Stimulated activated CD8-positive, alpha-beta memory T cell treated with anti-CD3 and anti-CD28 coated beads, Interleukin-4, amount 100 ng/mL, for 48 hours (primary cell): ENCODE measurements around the gene CELF6.
A peak's percentile ranks its signal among the peaks of the same experiment; 100 is the strongest.

Source experiments
- DNase-seq: peaks from one replicate; pipeline ENCODE4 v3.0.0-alpha.2; 2020

The CELF6 gene

DNA sequence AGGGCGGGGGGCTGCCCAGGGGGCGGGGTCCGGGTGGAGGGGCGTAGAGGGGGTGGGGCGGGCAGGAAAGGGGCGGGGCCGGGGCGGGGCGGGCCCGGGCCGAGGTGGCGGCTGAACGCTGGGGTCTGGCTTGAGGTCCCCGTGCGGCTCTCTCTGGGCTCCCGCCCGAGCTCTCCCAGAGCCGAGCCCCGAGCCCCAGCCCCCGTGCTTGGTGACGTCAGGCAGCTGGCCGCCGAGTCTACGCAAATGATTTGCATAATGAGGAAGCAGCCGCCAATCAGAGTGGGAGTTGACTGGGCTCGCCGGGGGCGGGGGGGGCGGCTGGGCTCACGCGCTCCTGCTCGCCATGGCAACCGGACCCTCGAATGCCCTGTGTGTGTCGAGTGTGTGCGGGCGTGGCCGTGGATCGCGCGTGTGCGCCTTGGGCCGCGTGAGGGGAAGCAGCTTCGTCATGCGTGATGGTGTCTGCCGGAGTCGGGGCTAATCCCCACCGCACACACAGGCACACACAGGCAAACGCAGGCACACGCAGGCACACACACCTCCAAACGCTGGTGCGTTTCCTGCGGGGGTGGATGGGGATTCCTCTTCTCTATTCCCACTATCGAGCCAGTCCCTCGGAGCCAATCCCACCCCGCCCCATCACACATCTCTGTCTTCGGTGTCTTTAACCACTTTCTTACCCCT is at the start of gene CELF6:
TSS of gene CELF6 (minus strand) at position 173 of the 687 bp plus-strand sequence. CDS start 283 bp downstream, outside the sequence.
- peak; percentile 80 for DNase-seq

DNA sequence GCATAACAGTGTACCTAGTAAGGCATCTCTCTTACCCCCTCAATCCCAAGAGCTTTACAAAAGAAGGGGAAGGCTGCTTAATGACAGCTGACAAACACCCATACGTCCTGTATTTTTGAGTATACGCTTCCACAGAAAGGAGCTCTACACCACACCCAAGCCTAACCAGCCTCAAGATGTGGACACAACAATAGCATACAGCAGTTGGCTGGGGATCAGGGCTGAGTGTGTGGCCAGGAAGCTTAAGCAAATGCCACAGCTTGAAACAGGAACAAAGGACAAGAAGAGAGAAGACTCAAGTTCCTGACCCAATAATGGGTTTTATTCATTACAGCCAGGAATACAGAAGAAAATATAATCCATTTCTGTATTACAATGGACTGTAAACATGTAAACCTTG is 48.9 kb upstream of the CELF6 start:
- DNase-seq: no peak

- DNase-seq: no peak
These were observed 48.4 kb upstream of the CELF6 start for GRCh38 chr15:72368325-72368724.

GRCh38 chr15:72365844-72366243 is 45.9 kb upstream of the CELF6 start:
- no peak for DNase-seq

- DNase-seq: no peak
These were observed 41.2 kb upstream of the CELF6 start for GRCh38 chr15:72361176-72361575.

DNA sequence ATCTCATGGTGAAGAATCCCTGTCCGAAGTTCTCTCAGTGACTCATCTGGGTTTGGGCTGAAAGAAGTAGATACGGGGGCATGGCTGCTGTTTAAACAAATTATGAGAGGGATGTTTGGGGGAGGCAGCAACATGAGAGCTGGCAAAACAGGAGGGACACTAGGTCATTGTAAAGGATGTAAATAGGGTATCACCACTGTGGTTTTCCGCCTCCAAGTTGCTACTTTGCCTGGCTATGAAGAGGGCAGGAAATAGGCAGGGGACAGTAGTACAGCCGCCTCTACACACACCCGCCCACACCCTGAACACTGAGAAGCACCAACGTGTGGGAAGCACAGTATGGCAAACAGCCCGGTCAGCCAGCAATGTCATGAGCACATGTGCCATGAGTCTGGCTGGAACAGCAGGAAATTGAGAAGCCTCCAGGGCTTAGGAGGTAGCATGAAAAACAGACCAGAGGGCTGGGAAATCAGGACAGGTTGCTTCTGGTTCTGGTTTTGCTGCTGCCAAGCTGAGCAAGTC is 38.8 kb upstream of the CELF6 start:
- DNase-seq: no peak

GRCh38 chr15:72358121-72358520 is 38.2 kb upstream of the CELF6 start:
- DNase-seq: no peak

DNA sequence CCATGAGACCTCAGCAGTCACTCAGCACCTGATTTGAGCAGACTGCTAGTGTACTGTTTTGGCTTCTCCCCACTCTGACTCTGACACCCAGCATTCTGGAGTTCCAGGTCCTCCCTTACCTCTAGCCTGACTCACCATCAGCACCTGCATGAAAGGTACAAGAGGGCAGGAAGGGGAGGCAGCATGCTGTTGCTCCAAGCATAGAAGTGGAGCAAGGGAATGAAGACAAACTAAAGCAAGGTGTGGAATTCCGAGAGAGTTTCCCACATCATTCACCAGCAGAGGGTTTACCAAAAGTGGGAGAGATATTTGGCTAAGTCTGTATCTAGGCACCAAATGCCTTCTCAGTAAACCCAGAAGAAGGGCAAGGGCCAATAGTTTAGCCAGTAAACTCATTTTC is 34.5 kb upstream of the CELF6 start:
- no peak for DNase-seq

DNA sequence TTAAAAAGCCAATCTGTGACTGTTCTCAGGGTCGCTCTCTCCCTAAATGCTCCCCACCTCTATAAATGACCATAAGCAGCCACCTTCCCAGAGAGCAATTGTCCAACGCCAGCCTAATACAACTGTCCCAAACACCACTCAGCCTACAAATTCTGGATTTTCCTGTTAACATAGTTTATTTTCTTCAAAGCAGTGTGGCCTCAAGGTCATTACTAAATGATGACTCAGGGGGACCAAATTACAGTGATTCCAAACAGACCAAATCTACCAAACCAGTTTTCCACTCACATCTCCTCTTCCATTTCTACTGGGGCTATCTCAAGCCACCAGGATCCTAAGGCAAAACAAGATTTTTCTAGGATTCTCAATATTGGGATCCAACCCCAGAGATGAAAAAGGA is 33.3 kb upstream of the CELF6 start:
- DNase-seq: no peak

DNA sequence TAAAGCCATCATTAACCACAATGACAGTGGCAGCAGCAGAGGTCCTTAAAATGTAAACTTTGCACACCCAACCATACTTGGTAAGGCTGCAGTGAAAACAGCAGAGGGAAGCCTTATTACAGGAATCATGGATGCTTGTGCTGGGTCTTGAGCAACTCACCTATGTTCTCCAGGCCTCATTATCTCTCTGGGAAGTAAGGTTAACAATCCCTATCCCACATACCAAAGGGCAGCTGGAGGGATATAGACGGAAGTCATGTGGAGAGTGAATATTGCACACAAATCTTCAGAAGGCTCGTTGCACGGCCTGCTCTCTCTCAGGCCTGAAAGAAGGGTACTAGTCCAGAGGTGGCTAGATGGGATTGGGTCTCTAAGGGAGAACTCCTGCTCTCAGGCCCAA is 25.8 kb upstream of the CELF6 start:
- DNase-seq: no peak

- no peak for DNase-seq
These were observed 25.3 kb upstream of the CELF6 start for GRCh38 chr15:72345280-72345679.

GRCh38 chr15:72344602-72345001 is 24.6 kb upstream of the CELF6 start:
- DNase-seq: no peak

- peak; percentile 50 for DNase-seq
These were observed 22.4 kb upstream of the CELF6 start for GRCh38 chr15:72342385-72342784.

GRCh38 chr15:72341361-72341760 is 21.4 kb upstream of the CELF6 start:
- no peak for DNase-seq

GRCh38 chr15:72340366-72340765 is 20.4 kb upstream of the CELF6 start:
- no peak for DNase-seq

DNA sequence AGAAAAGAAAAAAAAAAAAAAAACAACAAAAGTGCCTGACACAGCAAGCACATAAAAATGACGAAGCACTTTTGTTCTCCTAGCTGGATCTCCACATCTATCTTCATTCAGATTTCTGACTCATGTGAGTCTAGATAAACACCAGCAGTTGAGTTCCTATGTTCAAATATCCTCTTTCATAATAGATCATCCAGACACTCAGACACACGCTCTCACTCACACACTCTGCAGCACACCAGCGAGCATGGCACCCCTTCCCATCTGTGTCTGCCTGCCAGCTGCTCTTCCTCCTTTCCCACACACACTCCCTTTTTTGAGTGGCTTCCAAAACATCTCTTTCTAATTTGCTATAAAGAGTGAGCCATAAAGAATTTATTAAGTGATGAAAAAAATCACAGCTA is 19.8 kb upstream of the CELF6 start:
- DNase-seq: no peak

DNA sequence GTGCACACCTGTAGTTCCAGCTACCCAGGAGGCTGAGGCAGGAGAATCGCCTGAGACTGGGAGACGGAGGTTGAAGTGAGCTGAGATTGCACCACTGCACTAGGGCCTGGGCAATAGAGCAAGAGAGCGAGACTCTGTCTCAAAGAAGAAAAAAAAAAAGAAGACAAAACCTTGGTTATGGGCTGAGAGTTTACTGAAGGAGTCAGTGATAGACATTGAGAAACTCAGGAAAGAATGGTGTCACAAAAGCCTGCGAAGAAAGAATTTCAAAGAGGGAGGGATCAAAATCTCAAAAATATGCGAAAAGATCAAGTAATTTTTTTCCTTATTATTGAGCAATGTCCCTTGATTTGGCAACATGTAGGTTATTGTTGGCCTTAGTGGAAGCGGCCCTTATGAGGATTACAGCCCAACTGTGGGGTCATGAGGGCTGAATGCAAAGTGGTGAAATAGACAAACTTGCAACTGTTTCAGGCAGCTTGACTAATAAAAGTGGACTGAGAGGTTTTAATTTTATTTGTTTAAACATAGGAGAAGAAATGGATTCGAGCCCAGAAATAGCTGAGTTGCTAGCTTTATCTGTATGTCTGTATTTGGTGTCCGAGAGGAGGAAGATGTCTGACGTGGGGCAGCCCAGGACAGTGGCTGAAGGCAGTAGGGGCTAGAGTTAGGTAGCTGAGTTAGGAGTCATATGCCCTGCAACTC is 18.8 kb upstream of the CELF6 start:
- DNase-seq: no peak

DNA sequence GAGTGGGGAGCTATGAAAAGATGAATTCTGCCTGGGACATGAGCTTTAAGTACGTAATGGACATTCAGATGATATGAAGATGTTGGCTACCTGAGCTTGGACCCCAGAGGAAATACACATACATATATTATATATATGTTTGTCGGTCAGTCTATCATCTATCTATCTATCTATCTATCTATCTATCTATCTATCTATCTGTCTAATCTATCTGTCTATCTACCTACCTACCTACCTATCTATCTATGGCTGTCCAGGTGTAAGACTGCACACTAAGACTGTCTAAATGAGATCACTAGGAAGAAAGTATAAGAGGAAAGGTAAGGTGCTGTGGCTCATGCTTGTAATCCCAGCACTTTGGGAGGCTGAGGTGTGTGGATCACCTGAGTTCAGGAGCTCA is 18.2 kb upstream of the CELF6 start:
- no peak for DNase-seq

- DNase-seq: no peak
These were observed 14.9 kb upstream of the CELF6 start for GRCh38 chr15:72334842-72335241.

- no peak for DNase-seq
These were observed 11.1 kb upstream of the CELF6 start for GRCh38 chr15:72331021-72331420.

DNA sequence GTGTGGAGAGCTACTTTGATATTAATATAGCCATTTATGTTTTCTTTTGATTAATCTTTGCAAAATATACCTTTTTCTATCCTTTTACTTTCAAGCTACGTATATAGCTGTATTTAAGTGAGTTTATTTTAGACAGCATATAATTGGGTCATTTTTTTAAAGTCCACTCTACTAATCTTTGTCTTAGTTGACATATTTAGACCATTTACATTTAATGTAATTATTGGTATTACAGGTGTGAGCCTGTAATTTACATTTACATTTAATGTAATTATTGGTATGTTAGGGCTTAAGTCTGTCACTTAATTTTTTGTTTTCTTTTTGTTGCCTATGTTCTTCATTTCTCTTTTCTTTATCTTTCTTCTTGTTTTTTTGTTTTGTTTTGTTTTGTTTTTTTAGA is 3.8 kb upstream of the CELF6 start:
- DNase-seq: no peak

DNA sequence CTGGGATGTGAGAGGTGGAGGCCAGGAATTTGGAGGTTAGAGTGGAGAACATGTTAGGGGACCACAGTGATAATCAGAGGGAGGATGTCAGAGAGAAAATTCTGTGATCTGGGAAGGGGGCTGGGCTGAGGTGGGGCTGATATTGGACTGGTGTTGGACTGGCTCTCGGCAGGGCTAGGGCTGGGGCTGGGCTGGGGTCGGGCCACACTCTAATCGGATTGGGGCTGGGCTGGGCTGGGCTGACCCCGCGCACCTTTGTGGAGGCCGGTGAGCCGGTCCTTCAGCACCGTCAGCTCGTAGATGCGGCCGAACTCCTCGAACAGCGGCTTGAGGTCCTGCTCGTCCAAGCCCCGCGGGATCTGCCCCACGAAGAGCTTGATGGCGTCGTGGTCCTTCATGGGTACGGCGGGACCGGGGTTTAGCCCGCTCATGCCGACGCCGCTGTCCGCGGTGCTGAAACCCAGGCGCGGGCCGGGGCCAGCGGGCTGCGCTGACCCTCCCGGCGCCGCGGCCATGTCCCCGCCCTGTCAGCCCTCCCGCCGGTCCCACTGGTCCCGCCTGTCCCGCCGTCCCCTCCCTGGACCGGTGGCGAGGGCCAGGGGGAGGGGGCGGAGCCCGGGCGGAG is 485 bp downstream of the CELF6 start:
- DNase-seq: peak; percentile 67

DNA sequence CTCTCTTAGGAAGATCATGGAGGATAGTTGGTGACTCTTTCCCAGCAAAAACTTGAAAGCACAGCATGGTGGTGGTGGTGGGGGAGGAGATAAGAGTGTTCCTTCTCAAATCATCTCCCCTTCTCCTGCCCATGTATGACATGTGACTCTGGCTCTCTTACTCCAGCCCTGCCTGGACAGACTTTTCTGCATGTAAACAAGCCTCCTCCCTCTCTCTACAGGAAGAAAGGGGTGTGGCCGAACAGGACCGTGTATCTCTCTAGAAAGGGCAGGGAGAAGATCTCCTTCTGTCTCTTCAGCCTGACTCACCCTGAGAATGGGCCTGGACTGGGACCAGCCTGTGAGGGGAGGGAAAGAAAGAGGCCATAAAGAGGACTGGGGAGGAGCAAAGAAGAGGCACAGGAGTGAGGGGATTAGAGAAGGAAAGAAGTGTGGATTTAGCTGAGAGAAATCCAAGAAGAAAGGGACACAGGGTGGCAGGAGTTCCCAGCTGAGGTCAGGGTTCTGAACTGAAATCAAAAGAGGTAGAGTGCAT is 1.5 kb downstream of the CELF6 start:
- no peak for DNase-seq
